H1 (cell line): ENCODE measurements around the gene GPANK1. TPM values are rescaled to one million over a fixed set of nuclear protein-coding genes. Genes with fewer than 3 reads are reported as not detected.

Source experiments
- ASH2L ChIP-seq: fragments of 200-600, 300-600 bp; sonication (generic); IDR thresholded peaks from one replicate; pipeline ENCODE4 v1.7.1; 2017; ENCODE audit warnings: low read length
- EGR1 ChIP-seq: IDR thresholded peaks from 2 replicates; pipeline ENCODE4 v1.6.1; 2011; ENCODE audit warnings: low read depth, low read length, borderline replicate concordance
- EZH2 ChIP-seq: fragments of 200-600 bp; sonication (generic); IDR thresholded peaks from 2 replicates; pipeline ENCODE4 v1.7.1; 2012; ENCODE audit warnings: low read depth, mild to moderate bottlenecking, moderate library complexity, low read length, inconsistent platforms; ENCODE audit not compliant: severe bottlenecking
- HDAC2 ChIP-seq, 2 experiments: fragments of 300-600 bp in 1 of 2; sonication (generic) in 1 of 2; IDR thresholded peaks; 2 replicates each; pipeline ENCODE4 v1.6.1; 2011 to 2012; ENCODE audit warnings: low read depth in 2 of 2, low read length in 2 of 2, mild to moderate bottlenecking in 2 of 2, moderate library complexity in 2 of 2, borderline replicate concordance in 1 of 2, inconsistent platforms in 1 of 2
- NRF1 ChIP-seq: IDR thresholded peaks from 2 replicates; pipeline ENCODE4 v1.6.1; 2011; ENCODE audit warnings: mild to moderate bottlenecking, low read depth, low read length, improper control_type of control experiment
- RAD21 ChIP-seq, 2 experiments: IDR thresholded peaks in 1 of 2; conservative IDR thresholded peaks in 1 of 2; 2 replicates each; pipeline ENCODE4 v1.6.1; 2011; ENCODE audit warnings: low read depth in 2 of 2, low read length in 2 of 2, improper control_type of control experiment in 1 of 2, inconsistent platforms in 1 of 2, mild to moderate bottlenecking in 1 of 2, moderate library complexity in 1 of 2
- SIRT6 ChIP-seq: IDR thresholded peaks from one replicate; pipeline ENCODE4 v1.7.1; 2012; ENCODE audit warnings: low read length, inconsistent platforms
- SP1 ChIP-seq: IDR thresholded peaks from 2 replicates; pipeline ENCODE4 v1.6.1; 2011; ENCODE audit warnings: low read depth, low read length
- TAF7 ChIP-seq: optimal IDR thresholded peaks from 2 replicates; pipeline ENCODE3; 2011; ENCODE audit warnings: low read depth, mild to moderate bottlenecking, inconsistent platforms, low read length, moderate library complexity, borderline replicate concordance
- polyA plus RNA-seq, 7 experiments: library from polyadenylated mRNA; depleted of rRNA in 3 of 7; stranded (reverse) in 5 of 7; unstranded in 2 of 7; fragments of >200 nt in 5 of 7; fragments of 200-250 nt in 2 of 7; gene quantifications; 1 replicate in 5 of 7; 2 replicates in 1 of 7; 4 replicates in 1 of 7; pipeline versions ENCODE4 v1.2.1 to v1.2.3, GENCODE V29; 2011 to 2013; ENCODE audit warnings: missing spikeins in 2 of 7, mixed read lengths in 2 of 7
- total RNA-seq: library from RNA; stranded (reverse); fragmentation: NEBNext Ultra II Directional; extraction: Animal tissue kit (Norgen Biotek cat#: 25700); gene quantifications from 2 replicates; pipeline ENCODE4 v1.2.1, GENCODE V29; 2021

Gene GPANK1
- total and polyA plus RNA-seq, 2 of the 8 experiments (the other 6 are each of a cell fraction or from before 2014, with no cell fraction given): 24.5 to 30.2 TPM

DNA sequence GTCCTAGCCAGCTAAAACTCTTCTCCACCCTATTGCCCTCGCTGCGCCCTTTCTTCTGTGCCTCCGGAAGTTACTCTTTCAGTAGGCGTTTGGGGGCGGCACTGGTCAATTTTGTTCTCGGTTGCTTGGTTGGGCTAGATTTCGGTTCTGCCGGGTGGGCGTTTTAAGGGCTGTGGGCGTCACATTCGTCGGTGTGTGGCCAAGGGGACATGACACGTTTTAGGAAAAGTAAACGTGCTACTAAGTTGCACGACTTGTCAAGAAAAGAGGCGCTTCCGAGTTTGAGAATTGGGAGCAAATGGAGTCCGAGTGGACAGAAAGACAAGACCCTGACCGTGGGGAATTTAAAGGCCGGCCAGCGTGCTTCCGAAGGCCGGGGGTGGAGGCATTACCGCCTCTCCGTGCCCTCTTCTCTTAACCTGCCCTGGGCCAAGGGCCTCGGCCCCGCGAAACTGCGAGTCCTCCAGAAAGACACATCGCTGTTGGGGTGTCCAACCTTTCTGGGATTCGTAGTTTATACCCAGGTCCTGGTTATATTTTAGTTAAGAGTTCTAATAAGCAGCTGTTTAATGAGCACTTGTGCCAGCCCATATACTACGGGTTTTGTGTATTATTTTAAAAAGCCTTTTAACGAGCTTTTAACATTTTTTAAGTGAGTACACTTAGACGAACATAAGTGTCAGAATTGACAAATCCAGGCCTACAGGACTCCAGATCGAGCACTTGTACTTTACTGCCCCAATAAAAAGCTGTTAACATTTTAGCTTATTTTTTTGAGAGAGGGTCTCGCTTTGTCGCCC, 11.7 kb downstream of the GPANK1 start (continued):
- TF ChIP-seq HDAC2 (IDR thresholded peaks at IDR 0.05; ENCODE audit: borderline replicate concordance in 1 of 2, low read depth in 2 of 2, low read length in 2 of 2) (0 out of 4 replicates have a peak, but pooled peaks of 1 of the 2 experiments have one; percentile 38), TAF7 (peak; percentile 88), SP1 (0 out of 2 replicates have a peak, but pooled peaks have one; percentile 7), EGR1 (peak; percentile 43; the same call in 1 of the 2 replicates), SIRT6 (no peak), ASH2L (peak; percentile 39), RAD21 (IDR thresholded peaks at IDR 0.05 in 1 of 2, conservative IDR thresholded peaks at IDR 0.05 in 1 of 2; ENCODE audit: low read depth in 2 of 2, low read length in 2 of 2) (peak in 1 of 2 experiments; percentile 21; a peak in 2 of 4 replicates), EZH2 (no peak), NRF1 (no peak)
